GM23338 (cell line): ENCODE data around the gene NECAB3. TPM values are rescaled to one million over a fixed set of nuclear protein-coding genes. Genes with fewer than 3 reads are reported as not detected.

Experiments
- ATAC-seq: fragments of 200-7000 bp; cut with Tn5 transposase; 3 replicates; pipeline ENCODE4 v1.9.1; 2020
- DNase-seq: peaks from one replicate; pipeline ENCODE4 v3.0.0-alpha.2; 2015; ENCODE audit warnings: low spot score
- H2AFZ ChIP-seq: fragments of 200-600 bp; sonication (generic); 2 replicates; pipeline ENCODE4 v1.8.0; 2016; ENCODE audit warnings: antibody characterized with exemption, mild to moderate bottlenecking, moderate library complexity
- H3F3A ChIP-seq: fragments of 200-600 bp; sonication (generic); replicated peaks from 2 replicates; pipeline ENCODE4 v1.8.0; 2017; ENCODE audit warnings: antibody characterized with exemption, mixed run types, low read depth
- H3K27ac ChIP-seq: fragments of 200-600 bp; sonication (generic); 2 replicates; pipeline ENCODE4 v1.6.1; 2016; ENCODE audit warnings: low read depth
- H3K27me3 ChIP-seq: fragments of 200-600 bp; sonication (generic); 2 replicates; pipeline ENCODE4 v1.8.0; 2016; ENCODE audit warnings: mild to moderate bottlenecking, mixed run types, moderate library complexity; ENCODE audit not compliant: insufficient read depth
- H3K36me3 ChIP-seq: fragments of 200-600 bp; sonication (generic); 2 replicates; pipeline ENCODE4 v1.8.0; 2016; ENCODE audit warnings: mild to moderate bottlenecking; ENCODE audit not compliant: insufficient read depth
- H3K4me1 ChIP-seq: fragments of 200-600 bp; sonication (generic); 2 replicates; pipeline ENCODE4 v1.8.0; 2016; ENCODE audit warnings: mild to moderate bottlenecking, moderate library complexity; ENCODE audit not compliant: insufficient read depth
- H3K4me2 ChIP-seq: fragments of 200-600 bp; sonication (generic); 2 replicates; pipeline ENCODE4 v1.7.1; 2017; ENCODE audit warnings: mixed run types
- H3K4me3 ChIP-seq: fragments of 200-600 bp; sonication (generic); 2 replicates; pipeline ENCODE4 v1.6.1; 2016; ENCODE audit warnings: mixed run types
- H3K79me2 ChIP-seq: fragments of 200-600 bp; sonication (generic); replicated peaks from 2 replicates; pipeline ENCODE4 v1.8.0; 2017; ENCODE audit warnings: mild to moderate bottlenecking; ENCODE audit not compliant: insufficient read depth
- H3K9me2 ChIP-seq: fragments of 200-600 bp; sonication (generic); 2 replicates; pipeline ENCODE4 v1.8.0; 2017; ENCODE audit not compliant: insufficient read depth
- H4K20me1 ChIP-seq: fragments of 200-600 bp; sonication (generic); replicated peaks from 2 replicates; pipeline ENCODE4 v1.8.0; 2017; ENCODE audit warnings: mild to moderate bottlenecking; ENCODE audit not compliant: insufficient read depth
- H3K27ac Mint-ChIP-seq: 2 replicates; pipeline ENCODE4 v1.8.0; 2020; ENCODE audit warnings: inconsistent platforms, mild to moderate bottlenecking, moderate library complexity, mixed read lengths
- H3K27me3 Mint-ChIP-seq: 3 replicates; pipeline ENCODE4 v1.8.0; 2022; ENCODE audit warnings: low read depth, mild to moderate bottlenecking, moderate library complexity, mixed read lengths, inconsistent platforms; ENCODE audit not compliant: insufficient read depth, poor library complexity
- H3K36me3 Mint-ChIP-seq: 3 replicates; pipeline ENCODE4 v1.8.0; 2021; ENCODE audit warnings: low read depth, mild to moderate bottlenecking, inconsistent platforms, moderate library complexity, mixed read lengths
- H3K4me1 Mint-ChIP-seq: 3 replicates; pipeline ENCODE4 v1.8.0; 2020; ENCODE audit warnings: mild to moderate bottlenecking, inconsistent platforms, mixed read lengths
- H3K4me3 Mint-ChIP-seq: 3 replicates; pipeline ENCODE4 v1.8.0; 2021; ENCODE audit warnings: moderate library complexity, mild to moderate bottlenecking, inconsistent platforms, mixed read lengths
- H3K9me3 Mint-ChIP-seq: 3 replicates; pipeline ENCODE4 v1.8.0; 2020; ENCODE audit warnings: moderate library complexity, mild to moderate bottlenecking, inconsistent platforms, mixed read lengths
- CREB1 ChIP-seq: fragments of 250-450 bp; sonication (Bioruptor Pico); IDR thresholded peaks from 2 replicates; pipeline ENCODE4 v1.5.0; 2020; ENCODE audit warnings: low read depth, mild to moderate bottlenecking, moderate library complexity
- EZH2 ChIP-seq: fragments of 200-600 bp; sonication (generic); IDR thresholded peaks from one replicate; pipeline ENCODE4 v1.8.0; 2017; ENCODE audit warnings: antibody characterized with exemption, mild to moderate bottlenecking, low read depth; ENCODE audit not compliant: unreplicated experiment
- EZH2phosphoT487 ChIP-seq: fragments of 200-600 bp; sonication (generic); IDR thresholded peaks from one replicate; pipeline ENCODE4 v1.8.1; 2018; ENCODE audit warnings: antibody characterized with exemption; ENCODE audit not compliant: unreplicated experiment
- JUNB ChIP-seq: IDR thresholded peaks from one replicate; pipeline ENCODE4 v1.6.1; 2016; ENCODE audit warnings: antibody characterized with exemption; ENCODE audit not compliant: unreplicated experiment
- NANOG ChIP-seq: IDR thresholded peaks from 2 replicates; pipeline ENCODE4 v1.6.1; 2016; ENCODE audit warnings: antibody characterized with exemption, borderline replicate concordance
- POLR2AphosphoS5 ChIP-seq: IDR thresholded peaks from 2 replicates; pipeline ENCODE4 v1.6.1; 2016; ENCODE audit warnings: antibody characterized with exemption, low read depth
- STAT1 ChIP-seq: IDR thresholded peaks from one replicate; pipeline ENCODE4 v1.6.1; 2016; ENCODE audit warnings: antibody characterized with exemption; ENCODE audit not compliant: unreplicated experiment
- ZNF114 ChIP-seq: fragments of 250-450 bp; sonication (Bioruptor Pico); IDR thresholded peaks from 2 replicates; pipeline ENCODE4 v1.5.0; 2020; ENCODE audit warnings: mild to moderate bottlenecking, moderate library complexity
- ZNF331 ChIP-seq: fragments of 250-450 bp; sonication (Bioruptor Pico); IDR thresholded peaks from 2 replicates; pipeline ENCODE4 v1.5.0; 2020; ENCODE audit warnings: low read depth, mild to moderate bottlenecking, moderate library complexity
- polyA plus RNA-seq: library from polyadenylated mRNA; unstranded; fragments of >200 nt; fragmentation: Nextera tagmentation; extraction: Ambion mirVana; gene quantifications from 2 replicates; pipeline ENCODE4 v1.2.1, GENCODE V29; 2016
- total RNA-seq: library from RNA; depleted of rRNA; stranded (reverse); fragments of >200 nt; shearing (Covaris generic); gene quantifications from 2 replicates; pipeline ENCODE4 v1.2.3, GENCODE V29; 2014
- TF ChIP-seq, protein P1 (sequence below), 2 experiments: fragments of 200-600 bp in 1 of 2; sonication (generic) in 1 of 2; conservative IDR thresholded peaks; 2 replicates each; pipeline versions ENCODE4 v1.5.1 to v1.6.1; 2016 to 2017; ENCODE audit warnings: antibody characterized with exemption in 2 of 2, low read depth in 2 of 2, mild to moderate bottlenecking in 2 of 2, moderate library complexity in 1 of 2
- TF ChIP-seq, protein P2 (sequence below): fragments of 250-450 bp; sonication (Bioruptor Pico); IDR thresholded peaks from 2 replicates; pipeline ENCODE4 v1.5.0; 2020; ENCODE audit warnings: mild to moderate bottlenecking, moderate library complexity
- TF ChIP-seq, protein P3 (sequence below): IDR thresholded peaks from 2 replicates; pipeline ENCODE4 v1.6.1; 2016; ENCODE audit warnings: antibody characterized with exemption
- TF ChIP-seq, protein P4 (sequence below): IDR thresholded peaks from one replicate; pipeline ENCODE4 v1.6.1; 2018; ENCODE audit warnings: antibody characterized with exemption; ENCODE audit not compliant: unreplicated experiment

The NECAB3 gene
- total and polyA plus RNA-seq, 2 experiments from 2014 or later = 8.5 to 28.4 TPM

DNA sequence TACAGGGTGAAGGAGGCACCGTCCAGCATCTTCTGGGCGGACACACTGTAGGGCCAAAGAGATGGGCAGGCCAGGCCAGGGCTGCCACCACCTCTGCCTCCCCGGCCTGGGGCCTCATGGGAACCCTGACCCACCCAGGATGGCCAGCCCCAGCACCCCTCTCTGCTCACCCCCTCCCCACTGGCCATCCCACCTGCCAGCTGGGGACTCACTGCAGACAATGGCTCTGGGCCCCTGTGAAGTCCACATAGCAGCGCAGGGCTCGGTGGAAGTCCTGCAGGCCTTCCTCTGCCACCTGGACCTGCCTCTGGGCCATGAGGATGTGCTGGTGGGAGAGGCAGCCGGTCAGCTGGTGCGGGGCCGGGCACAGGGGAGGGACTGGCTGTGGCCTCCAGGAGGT is 15.7 kb downstream of the NECAB3 start:
- Histone ChIP-seq H3F3A (no peaks in the 10 kb centered on the region), H3K27me3 (0 out of 2 replicates have a peak, but pooled peaks cover 6% of the 10 kb centered on the region), H3K4me3 (no peak overlapping the region), H3K9me2 (no peaks in the 10 kb centered on the region), H3K4me1 (no peaks in the 10 kb centered on the region; the same call in 1 of the 2 replicates), H3K36me3 (no peaks in the 10 kb centered on the region), H3K79me2 (no peaks in the 10 kb centered on the region), H2AFZ (no peak overlapping the region), H3K4me2 (no peak overlapping the region), H4K20me1 (no peaks in the 10 kb centered on the region; the same call in 1 of the 2 replicates), H3K27ac (no peak overlapping the region)
- DNase-seq (no peak), ATAC-seq (no peak)
- Mint-ChIP-seq H3K9me3 (no peaks in the 10 kb centered on the region; the same call in 2 of the 3 replicates), H3K27me3 (peaks cover 18% of the 10 kb centered on the region), H3K4me3 (no peak overlapping the region), H3K4me1 (peaks cover 15% of the 10 kb centered on the region), H3K36me3 (no peaks in the 10 kb centered on the region; the same call in 2 of the 3 replicates), H3K27ac (no peak overlapping the region)
- no peak for TF ChIP-seq EZH2
- TF ChIP-seq CREB1 (CRISPR knock-in tag) = no peak
- TF ChIP-seq POLR2AphosphoS5 = no peak
- no peak for TF ChIP-seq JUNB
- TF ChIP-seq, protein P1, sequence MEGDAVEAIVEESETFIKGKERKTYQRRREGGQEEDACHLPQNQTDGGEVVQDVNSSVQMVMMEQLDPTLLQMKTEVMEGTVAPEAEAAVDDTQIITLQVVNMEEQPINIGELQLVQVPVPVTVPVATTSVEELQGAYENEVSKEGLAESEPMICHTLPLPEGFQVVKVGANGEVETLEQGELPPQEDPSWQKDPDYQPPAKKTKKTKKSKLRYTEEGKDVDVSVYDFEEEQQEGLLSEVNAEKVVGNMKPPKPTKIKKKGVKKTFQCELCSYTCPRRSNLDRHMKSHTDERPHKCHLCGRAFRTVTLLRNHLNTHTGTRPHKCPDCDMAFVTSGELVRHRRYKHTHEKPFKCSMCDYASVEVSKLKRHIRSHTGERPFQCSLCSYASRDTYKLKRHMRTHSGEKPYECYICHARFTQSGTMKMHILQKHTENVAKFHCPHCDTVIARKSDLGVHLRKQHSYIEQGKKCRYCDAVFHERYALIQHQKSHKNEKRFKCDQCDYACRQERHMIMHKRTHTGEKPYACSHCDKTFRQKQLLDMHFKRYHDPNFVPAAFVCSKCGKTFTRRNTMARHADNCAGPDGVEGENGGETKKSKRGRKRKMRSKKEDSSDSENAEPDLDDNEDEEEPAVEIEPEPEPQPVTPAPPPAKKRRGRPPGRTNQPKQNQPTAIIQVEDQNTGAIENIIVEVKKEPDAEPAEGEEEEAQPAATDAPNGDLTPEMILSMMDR (conservative IDR thresholded peaks at IDR 0.05; ENCODE audit: low read depth in 2 of 2) = no peak
- TF ChIP-seq STAT1 = no peak
- TF ChIP-seq NANOG = no peak
- no peak for TF ChIP-seq ZNF331
- TF ChIP-seq, protein P2, sequence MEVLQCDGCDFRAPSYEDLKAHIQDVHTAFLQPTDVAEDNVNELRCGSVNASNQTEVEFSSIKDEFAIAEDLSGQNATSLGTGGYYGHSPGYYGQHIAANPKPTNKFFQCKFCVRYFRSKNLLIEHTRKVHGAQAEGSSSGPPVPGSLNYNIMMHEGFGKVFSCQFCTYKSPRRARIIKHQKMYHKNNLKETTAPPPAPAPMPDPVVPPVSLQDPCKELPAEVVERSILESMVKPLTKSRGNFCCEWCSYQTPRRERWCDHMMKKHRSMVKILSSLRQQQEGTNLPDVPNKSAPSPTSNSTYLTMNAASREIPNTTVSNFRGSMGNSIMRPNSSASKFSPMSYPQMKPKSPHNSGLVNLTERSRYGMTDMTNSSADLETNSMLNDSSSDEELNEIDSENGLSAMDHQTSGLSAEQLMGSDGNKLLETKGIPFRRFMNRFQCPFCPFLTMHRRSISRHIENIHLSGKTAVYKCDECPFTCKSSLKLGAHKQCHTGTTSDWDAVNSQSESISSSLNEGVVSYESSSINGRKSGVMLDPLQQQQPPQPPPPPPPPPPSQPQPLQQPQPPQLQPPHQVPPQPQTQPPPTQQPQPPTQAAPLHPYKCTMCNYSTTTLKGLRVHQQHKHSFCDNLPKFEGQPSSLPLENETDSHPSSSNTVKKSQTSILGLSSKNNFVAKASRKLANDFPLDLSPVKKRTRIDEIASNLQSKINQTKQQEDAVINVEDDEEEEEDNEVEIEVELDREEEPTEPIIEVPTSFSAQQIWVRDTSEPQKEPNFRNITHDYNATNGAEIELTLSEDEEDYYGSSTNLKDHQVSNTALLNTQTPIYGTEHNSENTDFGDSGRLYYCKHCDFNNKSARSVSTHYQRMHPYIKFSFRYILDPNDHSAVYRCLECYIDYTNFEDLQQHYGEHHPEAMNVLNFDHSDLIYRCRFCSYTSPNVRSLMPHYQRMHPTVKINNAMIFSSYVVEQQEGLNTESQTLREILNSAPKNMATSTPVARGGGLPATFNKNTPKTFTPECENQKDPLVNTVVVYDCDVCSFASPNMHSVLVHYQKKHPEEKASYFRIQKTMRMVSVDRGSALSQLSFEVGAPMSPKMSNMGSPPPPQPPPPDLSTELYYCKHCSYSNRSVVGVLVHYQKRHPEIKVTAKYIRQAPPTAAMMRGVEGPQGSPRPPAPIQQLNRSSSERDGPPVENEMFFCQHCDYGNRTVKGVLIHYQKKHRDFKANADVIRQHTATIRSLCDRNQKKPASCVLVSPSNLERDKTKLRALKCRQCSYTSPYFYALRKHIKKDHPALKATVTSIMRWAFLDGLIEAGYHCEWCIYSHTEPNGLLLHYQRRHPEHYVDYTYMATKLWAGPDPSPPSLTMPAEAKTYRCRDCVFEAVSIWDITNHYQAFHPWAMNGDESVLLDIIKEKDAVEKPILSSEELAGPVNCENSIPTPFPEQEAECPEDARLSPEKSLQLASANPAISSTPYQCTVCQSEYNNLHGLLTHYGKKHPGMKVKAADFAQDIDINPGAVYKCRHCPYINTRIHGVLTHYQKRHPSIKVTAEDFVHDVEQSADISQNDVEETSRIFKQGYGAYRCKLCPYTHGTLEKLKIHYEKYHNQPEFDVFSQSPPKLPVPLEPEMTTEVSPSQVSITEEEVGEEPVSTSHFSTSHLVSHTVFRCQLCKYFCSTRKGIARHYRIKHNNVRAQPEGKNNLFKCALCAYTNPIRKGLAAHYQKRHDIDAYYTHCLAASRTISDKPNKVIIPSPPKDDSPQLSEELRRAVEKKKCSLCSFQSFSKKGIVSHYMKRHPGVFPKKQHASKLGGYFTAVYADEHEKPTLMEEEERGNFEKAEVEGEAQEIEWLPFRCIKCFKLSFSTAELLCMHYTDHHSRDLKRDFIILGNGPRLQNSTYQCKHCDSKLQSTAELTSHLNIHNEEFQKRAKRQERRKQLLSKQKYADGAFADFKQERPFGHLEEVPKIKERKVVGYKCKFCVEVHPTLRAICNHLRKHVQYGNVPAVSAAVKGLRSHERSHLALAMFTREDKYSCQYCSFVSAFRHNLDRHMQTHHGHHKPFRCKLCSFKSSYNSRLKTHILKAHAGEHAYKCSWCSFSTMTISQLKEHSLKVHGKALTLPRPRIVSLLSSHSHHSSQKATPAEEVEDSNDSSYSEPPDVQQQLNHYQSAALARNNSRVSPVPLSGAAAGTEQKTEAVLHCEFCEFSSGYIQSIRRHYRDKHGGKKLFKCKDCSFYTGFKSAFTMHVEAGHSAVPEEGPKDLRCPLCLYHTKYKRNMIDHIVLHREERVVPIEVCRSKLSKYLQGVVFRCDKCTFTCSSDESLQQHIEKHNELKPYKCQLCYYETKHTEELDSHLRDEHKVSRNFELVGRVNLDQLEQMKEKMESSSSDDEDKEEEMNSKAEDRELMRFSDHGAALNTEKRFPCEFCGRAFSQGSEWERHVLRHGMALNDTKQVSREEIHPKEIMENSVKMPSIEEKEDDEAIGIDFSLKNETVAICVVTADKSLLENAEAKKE (CRISPR knock-in tag) = no peak
- TF ChIP-seq ZNF114 = no peak
- TF ChIP-seq, protein P3, sequence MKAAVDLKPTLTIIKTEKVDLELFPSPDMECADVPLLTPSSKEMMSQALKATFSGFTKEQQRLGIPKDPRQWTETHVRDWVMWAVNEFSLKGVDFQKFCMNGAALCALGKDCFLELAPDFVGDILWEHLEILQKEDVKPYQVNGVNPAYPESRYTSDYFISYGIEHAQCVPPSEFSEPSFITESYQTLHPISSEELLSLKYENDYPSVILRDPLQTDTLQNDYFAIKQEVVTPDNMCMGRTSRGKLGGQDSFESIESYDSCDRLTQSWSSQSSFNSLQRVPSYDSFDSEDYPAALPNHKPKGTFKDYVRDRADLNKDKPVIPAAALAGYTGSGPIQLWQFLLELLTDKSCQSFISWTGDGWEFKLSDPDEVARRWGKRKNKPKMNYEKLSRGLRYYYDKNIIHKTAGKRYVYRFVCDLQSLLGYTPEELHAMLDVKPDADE = no peak
- no peak for TF ChIP-seq EZH2phosphoT487
- TF ChIP-seq, protein P4, sequence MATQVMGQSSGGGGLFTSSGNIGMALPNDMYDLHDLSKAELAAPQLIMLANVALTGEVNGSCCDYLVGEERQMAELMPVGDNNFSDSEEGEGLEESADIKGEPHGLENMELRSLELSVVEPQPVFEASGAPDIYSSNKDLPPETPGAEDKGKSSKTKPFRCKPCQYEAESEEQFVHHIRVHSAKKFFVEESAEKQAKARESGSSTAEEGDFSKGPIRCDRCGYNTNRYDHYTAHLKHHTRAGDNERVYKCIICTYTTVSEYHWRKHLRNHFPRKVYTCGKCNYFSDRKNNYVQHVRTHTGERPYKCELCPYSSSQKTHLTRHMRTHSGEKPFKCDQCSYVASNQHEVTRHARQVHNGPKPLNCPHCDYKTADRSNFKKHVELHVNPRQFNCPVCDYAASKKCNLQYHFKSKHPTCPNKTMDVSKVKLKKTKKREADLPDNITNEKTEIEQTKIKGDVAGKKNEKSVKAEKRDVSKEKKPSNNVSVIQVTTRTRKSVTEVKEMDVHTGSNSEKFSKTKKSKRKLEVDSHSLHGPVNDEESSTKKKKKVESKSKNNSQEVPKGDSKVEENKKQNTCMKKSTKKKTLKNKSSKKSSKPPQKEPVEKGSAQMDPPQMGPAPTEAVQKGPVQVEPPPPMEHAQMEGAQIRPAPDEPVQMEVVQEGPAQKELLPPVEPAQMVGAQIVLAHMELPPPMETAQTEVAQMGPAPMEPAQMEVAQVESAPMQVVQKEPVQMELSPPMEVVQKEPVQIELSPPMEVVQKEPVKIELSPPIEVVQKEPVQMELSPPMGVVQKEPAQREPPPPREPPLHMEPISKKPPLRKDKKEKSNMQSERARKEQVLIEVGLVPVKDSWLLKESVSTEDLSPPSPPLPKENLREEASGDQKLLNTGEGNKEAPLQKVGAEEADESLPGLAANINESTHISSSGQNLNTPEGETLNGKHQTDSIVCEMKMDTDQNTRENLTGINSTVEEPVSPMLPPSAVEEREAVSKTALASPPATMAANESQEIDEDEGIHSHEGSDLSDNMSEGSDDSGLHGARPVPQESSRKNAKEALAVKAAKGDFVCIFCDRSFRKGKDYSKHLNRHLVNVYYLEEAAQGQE = no peak
